Measurements from ENCODE around the gene FRMD4A. TPM values are rescaled to one million over a fixed set of nuclear protein-coding genes. Genes with fewer than 3 reads are reported as not detected.

FRMD4A gene
- total and polyA plus RNA-seq, 2 experiments from 2014 or later: 3.7 to 12.6 TPM

DNA sequence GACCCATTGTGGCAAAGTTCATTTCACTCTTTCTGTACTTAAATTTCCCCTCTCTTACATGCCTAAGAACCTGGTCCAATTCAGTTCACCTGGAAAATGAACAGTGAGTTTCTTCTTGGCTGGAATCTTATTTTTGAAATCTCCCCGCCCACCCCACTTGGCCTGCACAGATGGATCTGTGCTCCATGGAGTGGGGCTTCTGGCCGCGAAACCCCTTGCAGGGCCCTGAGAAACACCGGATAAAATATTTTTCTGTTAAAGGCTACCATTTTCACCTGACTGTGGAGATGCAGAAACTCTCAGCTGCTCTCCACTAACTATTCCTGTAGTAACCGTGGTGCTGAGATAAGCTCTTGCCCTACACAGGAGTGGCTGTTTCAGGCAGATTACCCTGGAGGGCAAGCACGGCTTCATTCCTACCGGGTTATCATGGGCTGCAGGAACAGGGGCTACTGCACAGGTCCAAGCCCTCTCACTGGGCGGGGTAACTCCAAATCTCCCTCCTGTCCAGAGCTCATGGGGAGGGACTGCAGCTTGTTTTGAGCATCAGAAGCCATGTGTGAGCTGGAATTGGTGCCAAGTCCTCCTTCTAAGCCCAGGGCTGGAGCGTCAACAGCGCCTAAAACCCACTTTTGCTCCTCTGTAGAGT lies 625.1 kb downstream of the FRMD4A start:
- Histone ChIP-seq H3K4me3 (no peak overlapping the region), H3K9me3 (ENCODE audit: low read depth) (no peaks in the 10 kb centered on the region), H3K27me3 (no peaks in the 10 kb centered on the region), H3K4me1 (ENCODE audit: low read depth) (peaks cover 17% of the 10 kb centered on the region), H3K36me3 (no peaks in the 10 kb centered on the region), H3K27ac (no peak overlapping the region)
- TF ChIP-seq, protein P1, sequence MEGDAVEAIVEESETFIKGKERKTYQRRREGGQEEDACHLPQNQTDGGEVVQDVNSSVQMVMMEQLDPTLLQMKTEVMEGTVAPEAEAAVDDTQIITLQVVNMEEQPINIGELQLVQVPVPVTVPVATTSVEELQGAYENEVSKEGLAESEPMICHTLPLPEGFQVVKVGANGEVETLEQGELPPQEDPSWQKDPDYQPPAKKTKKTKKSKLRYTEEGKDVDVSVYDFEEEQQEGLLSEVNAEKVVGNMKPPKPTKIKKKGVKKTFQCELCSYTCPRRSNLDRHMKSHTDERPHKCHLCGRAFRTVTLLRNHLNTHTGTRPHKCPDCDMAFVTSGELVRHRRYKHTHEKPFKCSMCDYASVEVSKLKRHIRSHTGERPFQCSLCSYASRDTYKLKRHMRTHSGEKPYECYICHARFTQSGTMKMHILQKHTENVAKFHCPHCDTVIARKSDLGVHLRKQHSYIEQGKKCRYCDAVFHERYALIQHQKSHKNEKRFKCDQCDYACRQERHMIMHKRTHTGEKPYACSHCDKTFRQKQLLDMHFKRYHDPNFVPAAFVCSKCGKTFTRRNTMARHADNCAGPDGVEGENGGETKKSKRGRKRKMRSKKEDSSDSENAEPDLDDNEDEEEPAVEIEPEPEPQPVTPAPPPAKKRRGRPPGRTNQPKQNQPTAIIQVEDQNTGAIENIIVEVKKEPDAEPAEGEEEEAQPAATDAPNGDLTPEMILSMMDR (IDR thresholded peaks at IDR 0.05; ENCODE audit: low read depth, low read length): no peak
- peak; percentile 35 to 51 for DNase-seq (ENCODE audit: low read depth in 1 of 2, low spot score in 1 of 2)

DNA sequence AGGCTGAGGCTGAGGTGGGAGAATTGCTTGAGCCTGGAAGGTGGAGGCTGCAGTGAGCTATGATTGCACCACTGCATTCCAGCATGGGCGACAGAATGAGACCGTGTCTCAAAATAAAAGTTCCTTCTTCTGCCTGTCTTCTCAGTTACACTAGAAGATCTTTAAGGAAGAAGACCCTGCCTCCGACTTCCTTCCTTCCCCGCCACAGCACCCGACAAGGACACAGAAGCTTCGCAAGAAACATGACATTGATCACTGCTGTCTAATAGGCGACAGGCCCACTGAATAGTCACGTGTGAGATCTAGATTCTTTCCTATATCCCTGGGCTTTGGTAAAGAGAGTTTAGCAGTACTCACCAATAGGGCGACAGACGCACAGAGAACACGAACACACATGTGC lies 625.8 kb downstream of the FRMD4A start:
- peaks cover 17% of the 10 kb centered on the region for H3K4me1 ChIP-seq (ENCODE audit: low read depth)

DNA sequence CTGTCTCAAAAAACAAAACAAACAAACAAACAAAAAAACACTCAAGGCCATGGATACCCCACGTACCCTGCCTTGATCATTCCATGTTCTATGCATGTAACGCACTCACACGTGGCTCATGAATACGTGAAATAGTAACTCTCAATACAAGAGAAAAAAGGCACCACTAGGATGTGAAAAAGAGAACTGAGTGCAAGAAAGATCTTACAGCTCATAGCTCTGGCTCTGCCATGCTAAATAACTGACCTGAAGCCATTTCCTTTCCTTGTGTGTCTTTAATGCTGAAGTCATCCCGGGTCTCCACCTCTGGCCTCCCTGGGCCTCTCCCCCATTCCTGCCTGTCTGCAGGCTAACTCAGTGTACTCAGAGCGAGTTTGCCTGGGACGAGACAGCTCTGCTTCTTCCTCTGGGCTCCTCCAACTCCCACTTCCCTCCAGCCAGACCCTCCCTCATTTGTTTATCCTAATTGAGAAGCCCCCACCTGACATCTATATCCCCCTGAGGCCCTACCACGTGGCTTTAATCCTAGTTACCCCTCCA lies 626.7 kb downstream of the FRMD4A start:
- Histone ChIP-seq H3K27ac (no peak overlapping the region), H3K27me3 (no peaks in the 10 kb centered on the region), H3K4me1 (ENCODE audit: low read depth) (peaks cover 17% of the 10 kb centered on the region), H3K36me3 (no peaks in the 10 kb centered on the region), H3K9me3 (ENCODE audit: low read depth) (no peaks in the 10 kb centered on the region), H3K4me3 (no peak overlapping the region)
- TF ChIP-seq, protein P1 (IDR thresholded peaks at IDR 0.05; ENCODE audit: low read depth, low read length): no peak
- no peak for DNase-seq (ENCODE audit: low read depth in 1 of 2, low spot score in 1 of 2)

More for the DNA sequence above, 625.8 kb downstream of the FRMD4A start:
- DNase-seq (ENCODE audit: low read depth in 1 of 2, low spot score in 1 of 2): no peak
- Histone ChIP-seq H3K4me3 (no peak overlapping the region), H3K27me3 (no peaks in the 10 kb centered on the region), H3K9me3 (ENCODE audit: low read depth) (no peaks in the 10 kb centered on the region), H3K36me3 (no peaks in the 10 kb centered on the region), H3K27ac (no peak overlapping the region)
- TF ChIP-seq, protein P1 (IDR thresholded peaks at IDR 0.05; ENCODE audit: low read depth, low read length): no peak

DNA sequence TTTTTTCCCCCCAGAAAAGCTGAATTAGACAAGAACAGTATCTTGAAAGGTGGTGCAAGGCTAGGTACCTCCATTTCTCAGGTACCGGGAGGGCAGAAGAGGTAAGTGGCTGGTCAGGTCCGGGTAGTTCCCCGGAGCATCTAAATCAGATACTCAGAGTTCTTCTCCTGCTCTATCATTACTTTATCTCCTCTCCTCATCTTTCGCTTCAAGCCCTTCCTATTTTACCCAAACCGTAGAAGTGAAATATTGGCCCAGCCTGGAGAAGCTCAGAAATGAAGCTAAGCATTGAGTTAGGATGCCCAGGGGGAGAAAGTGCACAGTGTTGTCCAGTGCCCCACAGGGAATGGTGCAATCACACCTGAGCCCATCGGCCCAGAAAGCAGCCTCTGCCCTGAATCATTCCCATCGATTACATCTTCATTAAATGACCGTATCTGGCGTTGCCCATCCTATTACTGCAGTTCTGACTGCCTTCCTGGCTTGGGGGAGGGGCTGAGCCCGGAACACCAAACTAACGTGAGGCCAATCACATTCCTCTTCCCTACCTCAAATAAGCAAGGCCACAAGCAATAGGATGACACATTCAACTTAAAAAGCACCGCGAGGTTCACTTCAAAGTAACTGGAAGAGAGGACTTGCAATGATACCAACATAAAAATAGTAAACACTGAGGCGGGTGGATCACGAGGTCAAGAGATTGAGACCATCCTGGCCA lies 627.5 kb downstream of the FRMD4A start:
- H3K9me3 ChIP-seq (ENCODE audit: low read depth): no peaks in the 10 kb centered on the region
- no peak overlapping the region for H3K27ac ChIP-seq
- H3K4me1 ChIP-seq (ENCODE audit: low read depth): peaks cover 17% of the 10 kb centered on the region

DNA sequence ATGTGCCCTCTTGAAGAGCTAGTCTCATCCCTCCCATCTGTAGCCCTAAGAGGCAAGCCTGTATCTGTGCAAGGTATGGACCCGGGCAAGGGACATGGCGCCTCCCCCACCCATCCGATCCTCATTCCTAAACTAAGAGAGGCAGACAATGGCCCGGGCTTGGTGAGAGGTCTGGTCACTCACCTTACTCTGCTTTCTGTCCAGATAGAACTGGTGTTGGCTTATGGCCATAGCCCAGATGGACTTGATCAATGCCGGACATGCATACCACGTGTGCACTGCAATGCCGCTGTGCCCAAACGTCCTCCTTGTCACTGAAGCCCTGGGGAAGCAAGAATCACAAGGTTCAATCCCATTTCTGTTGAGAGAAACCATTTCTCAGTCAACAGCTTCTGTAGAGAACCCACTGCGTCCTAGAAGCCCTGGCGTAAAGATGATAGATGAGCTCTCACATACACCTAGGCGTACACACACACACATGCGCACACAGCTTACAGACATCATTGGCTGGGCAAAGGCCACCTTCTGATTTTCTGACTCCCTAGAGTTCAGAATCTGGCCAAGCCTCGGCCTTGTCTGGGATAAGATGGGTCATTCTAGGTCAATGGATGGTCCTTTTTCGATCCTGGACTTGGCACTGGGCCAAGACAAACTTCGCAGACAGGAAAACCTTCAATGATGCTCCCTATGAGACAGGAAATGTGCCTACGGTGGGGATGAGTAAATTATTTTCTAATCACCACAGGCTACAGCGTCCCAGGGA lies 629.4 kb downstream of the FRMD4A start:
- no peaks in the 10 kb centered on the region for H3K9me3 ChIP-seq (ENCODE audit: low read depth)
- peaks cover 9% of the 10 kb centered on the region for H3K4me1 ChIP-seq (ENCODE audit: low read depth)
- no peak for DNase-seq (ENCODE audit: low read depth in 1 of 2, low spot score in 1 of 2)
- no peaks in the 10 kb centered on the region for H3K27me3 ChIP-seq
- no peak overlapping the region for H3K27ac ChIP-seq
- TF ChIP-seq, protein P1 (IDR thresholded peaks at IDR 0.05; ENCODE audit: low read depth, low read length): no peak
- no peaks in the 10 kb centered on the region for H3K36me3 ChIP-seq
- no peak overlapping the region for H3K4me3 ChIP-seq

More for the DNA sequence above, 627.5 kb downstream of the FRMD4A start:
- DNase-seq (ENCODE audit: low read depth in 1 of 2, low spot score in 1 of 2): no peak
- Histone ChIP-seq H3K27me3 (no peaks in the 10 kb centered on the region), H3K36me3 (no peaks in the 10 kb centered on the region), H3K4me3 (no peak overlapping the region)
- TF ChIP-seq, protein P1 (IDR thresholded peaks at IDR 0.05; ENCODE audit: low read depth, low read length): no peak
